GM19193 (cell line): ENCODE results near the gene SRGAP1.

Experiments used
- POLR2A ChIP-seq: IDR thresholded peaks from 4 replicates; pipeline ENCODE4 v1.6.1; 2011; ENCODE audit not compliant: insufficient read depth, insufficient read length; ENCODE audit errors: extremely low read depth

Gene SRGAP1

DNA sequence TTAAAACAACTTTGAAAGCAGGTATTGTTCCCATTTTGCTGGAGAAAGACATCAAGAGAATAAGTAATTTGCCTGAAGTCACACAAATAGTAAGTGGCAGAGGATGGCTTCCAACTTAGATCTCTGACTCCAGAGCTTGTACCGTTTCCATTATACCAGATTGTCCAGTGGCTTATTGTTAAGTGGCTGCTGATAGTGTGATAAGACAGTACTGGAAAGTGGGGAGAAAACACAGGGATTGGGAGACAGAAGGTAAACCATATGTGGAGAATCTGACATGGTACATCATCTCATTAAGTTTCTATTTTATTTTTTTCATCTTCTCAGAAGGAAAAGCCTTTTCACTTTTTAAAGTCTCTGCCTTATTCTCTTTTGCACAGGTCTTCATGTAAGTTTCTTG is 108.5 kb downstream of the SRGAP1 start:
- no peak for TF ChIP-seq POLR2A

DNA sequence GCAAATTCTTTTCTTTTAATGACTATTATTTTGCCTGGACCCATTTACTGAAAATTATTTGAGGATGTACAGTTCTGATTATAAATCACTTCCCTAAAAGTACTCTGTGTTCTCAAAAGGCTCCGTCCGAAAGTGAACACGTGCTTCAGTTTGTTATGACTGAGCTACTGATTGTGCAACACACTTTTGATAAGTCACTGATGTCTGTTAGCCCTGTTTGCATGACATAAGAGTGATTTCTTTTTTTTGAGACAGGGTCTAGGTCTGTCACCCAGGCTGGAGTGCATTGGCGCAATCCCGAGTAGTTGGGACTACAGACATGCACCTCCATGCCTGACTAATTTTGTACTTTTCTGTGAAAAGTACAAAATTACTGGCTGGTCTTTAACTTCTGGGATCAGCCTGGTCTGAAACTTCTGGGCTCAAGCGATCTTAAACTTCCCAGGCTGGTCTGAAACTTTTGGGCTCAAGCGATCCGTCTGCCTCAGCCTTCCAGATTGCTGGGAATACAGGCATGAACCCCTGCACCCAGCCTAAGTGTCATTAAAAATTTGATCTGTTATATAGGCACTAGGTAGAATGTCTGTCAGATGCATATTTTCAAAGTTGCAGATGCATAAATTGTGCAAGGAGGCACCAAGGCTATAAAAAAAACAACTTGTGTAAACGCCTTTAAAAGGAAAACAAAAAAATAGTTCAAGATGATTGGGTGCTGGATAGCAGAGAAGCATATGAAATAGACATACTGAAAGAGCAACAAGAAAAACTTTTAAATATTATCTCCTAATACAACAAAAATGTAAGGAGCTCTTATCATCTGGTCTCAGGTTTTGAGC is 111.5 kb downstream of the SRGAP1 start:
- TF ChIP-seq POLR2A, result no peak

DNA sequence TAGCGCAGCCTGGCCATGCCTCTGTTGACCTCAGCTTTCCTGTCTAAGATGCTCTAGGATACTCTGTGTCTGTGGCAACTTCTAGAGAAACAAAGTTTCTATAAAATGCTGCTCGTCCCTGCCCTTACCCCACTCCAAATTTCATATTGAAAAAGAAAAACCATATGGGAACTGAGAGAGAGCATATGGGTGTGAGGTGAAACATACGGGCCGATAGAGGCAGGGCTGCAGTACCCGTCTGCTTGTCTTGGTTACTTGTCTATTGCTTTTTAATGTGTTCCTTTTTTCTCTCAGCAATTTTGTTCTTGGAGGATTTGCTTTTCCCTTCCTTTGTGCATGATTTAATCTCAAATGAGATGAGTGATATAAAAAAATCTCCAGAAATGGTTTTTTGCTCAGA is 113.0 kb downstream of the SRGAP1 start:
- TF ChIP-seq POLR2A, result no peak

DNA sequence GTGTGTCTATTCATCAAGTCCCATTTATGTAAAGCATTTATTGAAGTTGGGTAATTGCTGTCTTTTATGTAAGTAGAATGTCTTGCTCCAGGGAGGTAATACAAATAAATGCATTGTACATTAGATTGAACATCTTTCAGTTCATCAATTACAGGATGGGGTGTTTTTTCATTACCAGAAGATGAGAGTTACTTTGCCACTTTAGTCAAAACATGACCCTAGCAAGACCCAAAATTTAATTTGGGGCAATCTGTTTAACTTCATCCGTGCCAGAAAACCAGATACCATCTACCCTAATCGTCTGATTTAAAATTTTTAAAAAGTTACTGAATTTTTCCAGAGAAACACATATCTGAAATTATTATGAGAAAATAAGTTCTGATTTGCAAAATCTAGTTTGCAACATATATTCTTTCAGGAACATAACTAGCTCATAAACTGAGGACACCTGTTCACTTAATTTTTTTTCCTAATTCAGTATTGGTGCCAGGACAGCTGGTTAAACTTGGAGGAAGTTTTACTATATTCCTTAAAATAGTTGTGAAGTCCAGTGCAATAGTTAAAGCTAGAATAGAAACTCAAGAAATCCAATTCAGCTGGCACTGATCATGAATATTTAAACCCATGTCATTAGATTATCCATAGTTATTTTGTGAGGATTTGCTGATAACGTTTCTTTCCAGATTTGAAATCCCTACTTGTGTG is 114.5 kb downstream of the SRGAP1 start:
- no peak for TF ChIP-seq POLR2A

DNA sequence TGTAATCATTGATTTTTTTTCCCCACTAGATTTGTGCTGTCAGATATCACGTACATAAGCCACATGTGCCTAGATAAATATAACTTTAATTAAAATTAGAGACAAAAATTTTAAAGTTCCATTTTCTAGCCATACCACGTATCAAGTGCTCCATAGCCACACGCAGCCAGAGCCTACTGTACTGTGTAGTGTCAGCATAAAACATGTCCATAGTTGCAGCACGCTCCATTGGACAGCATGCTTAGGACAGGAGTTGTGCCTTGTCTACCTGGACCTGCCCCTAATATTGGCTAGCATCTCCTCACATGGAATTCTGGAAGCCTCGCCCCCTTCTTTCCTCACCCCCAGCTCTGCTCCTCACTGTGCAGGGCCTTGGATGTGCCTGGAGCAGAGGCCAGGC is 116.5 kb downstream of the SRGAP1 start:
- TF ChIP-seq POLR2A, result no peak

DNA sequence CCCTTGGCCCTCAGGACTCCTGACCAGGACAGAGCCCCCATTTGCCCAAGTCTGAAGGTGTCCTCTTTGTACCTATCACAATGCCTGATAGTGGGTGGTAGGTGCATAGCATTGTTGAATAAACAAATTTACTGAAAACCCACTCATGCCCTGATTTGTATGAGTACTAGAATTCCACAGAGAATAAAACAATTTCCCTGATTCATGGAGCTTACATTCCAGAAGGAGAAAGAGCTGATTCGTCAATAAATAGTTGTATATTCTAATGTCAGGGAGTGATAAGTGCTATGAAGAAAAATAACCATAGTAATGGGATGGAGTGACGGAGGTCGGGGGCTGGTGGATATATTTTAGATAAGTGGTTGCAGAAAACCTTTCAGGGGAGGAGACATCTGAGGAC is 117.0 kb downstream of the SRGAP1 start:
- no peak for TF ChIP-seq POLR2A

DNA sequence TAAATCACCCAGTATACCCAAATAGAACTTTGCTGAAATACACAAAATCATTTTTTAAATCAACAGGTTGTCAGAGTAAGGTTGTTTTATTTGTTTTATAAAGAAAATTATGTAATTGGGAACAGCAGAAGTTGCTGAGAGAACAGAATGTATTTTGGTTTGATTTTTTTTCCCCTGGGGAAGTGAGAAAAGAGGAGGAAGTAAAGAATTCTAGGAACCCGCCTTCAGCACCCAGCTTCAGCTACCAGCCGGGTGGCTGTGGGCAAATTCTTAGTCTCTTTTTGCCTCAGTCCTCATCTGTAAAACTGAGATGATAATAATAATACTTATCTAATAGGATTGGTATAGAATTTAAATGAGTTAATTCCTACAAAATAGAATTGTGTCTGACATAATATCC is 119.4 kb downstream of the SRGAP1 start:
- no peak for TF ChIP-seq POLR2A

DNA sequence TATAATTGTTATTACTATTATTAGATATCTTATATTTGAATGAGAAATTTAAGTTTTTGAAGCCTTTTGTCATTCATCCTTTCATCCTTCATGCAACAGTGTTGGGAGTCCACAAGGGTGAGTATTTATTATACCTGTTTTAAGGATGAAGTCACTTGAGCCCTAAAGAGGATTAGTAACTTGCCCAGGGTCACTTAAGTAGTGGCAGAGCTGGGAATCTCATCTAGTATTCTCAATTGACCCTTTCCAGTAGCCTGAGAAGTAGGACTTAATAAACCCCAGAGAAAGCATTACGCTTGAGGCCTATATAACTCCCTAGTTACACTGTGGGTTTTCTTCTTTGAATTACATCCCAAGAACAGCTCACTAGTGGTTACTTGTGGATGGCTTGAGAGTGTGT is 119.8 kb downstream of the SRGAP1 start:
- TF ChIP-seq POLR2A, result no peak

DNA sequence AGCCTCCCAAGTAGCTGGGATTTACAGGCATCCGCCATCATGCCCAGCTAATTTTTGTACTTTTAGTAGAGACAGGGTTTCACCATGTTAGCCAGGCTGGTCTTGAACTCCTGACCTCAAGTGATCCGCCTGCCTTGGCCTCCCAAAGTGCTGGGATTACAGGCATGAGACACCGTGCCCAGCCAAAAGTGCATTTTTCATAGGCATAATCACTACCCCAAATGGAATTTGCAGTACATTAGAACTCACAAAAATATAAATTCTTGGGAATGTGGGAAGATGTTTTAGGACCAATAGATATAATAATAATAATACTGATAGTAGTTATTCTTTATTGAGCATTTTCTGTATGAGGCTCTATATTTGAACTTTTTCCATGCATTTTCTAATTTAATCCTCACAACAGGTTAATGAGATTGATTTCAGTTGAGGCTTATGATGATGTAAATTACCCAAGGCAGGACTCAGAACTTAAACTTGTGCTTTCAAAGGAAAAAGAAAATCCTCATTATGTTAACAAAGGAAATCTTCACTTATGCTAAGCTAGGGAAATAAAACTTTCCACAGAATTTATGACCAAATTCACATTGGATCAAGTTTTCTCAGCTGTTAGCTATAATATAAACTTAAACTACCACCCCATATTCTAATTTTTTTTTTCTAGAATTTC is 121.6 kb downstream of the SRGAP1 start:
- TF ChIP-seq POLR2A, result no peak

DNA sequence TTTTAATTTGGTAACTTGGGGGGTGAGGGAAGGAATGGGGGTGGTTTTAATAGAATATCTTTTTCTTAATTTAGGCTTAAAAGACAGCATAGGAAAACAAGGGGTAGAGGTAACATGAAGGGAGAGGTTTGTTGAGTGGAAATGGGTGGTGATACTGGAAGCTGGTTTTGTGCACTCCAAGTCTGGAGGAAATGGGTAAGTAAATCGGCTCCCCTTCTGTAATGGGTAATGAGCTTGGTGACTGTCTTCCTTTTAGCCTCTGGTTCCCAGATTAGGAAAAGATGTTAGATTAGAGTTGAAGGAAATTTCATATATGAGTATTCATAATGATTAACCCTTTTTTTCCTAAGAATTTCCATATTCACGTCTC is 122.1 kb downstream of the SRGAP1 start:
- TF ChIP-seq POLR2A, result no peak

DNA sequence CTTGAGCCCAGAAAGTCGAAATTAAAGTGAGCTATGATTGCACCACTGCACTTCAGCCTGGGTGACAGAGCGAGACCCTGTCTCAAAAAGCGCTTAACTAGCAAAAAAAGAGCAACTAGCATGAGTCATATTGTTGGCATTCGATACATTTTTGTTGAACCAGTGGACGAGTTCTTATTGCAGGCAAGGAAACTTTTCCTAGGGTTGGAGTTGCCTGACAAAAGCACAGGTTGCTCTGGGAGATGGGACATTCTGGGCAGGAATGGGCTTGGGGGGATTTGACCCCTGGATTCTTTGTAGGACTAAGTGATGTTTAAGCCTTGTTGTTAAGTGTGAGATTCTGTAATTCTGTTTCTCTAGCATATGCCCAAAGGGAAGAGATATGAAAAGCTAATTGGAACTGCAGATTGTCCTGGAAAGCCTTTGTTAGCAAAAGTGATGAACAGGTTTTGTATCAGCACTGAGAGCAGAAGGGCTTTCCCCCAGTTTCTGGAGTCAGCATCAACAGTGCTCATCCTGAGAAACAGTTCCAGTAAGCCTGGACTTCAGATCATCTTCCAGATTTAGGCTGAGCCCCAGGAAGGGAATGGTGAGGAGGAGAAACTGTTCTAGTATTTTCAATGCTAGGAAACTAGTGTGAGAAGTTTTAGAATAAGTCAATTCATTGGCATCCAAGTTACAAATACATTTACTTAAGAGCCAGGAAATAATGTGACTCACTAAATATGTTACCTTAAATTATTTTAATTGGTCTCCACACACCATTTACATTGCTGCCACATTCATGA is 123.1 kb downstream of the SRGAP1 start:
- TF ChIP-seq POLR2A, result no peak

DNA sequence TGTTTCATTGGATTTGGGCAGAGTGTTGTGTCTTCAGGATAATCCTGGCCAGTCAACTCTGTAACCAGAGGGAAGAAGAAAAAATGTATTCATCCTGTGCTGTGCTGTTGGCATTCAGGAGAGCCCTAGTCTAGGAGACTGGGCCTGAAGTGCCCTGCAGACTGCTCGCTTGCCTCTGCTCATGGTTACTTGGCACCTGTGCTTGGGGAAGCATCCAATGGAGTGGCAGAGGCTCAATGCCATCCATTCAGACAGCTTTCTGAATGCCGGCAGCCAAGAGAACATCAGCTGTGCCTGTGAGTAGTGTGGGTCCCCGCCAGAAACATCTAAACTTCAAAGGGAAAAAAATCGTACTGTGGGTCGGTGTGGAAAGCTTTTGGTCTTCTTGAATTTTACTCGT is 124.2 kb downstream of the SRGAP1 start:
- no peak for TF ChIP-seq POLR2A

DNA sequence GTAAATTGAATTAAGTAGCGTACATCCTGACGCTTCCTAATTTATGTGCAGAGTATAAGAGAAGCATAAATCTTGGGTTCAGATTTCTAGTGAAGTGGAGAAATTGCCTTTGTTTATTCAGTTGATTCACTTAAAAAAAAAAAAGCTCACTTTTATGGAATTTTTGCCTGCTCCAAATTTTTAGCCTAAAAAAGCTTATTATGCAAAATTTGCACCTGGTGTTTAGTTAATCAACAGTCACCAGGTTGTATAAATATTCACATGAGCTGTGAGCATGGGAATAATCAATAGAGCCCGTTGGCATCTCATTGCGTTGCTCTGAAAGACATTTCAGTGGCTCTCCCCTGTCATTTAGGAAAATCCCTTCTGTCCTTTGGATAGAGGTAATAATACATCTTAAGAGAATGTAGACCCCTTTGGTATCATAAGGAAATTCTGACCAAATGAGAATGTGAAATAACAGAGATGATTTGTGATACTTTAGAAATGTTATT is 132.4 kb downstream of the SRGAP1 start:
- no peak for TF ChIP-seq POLR2A

DNA sequence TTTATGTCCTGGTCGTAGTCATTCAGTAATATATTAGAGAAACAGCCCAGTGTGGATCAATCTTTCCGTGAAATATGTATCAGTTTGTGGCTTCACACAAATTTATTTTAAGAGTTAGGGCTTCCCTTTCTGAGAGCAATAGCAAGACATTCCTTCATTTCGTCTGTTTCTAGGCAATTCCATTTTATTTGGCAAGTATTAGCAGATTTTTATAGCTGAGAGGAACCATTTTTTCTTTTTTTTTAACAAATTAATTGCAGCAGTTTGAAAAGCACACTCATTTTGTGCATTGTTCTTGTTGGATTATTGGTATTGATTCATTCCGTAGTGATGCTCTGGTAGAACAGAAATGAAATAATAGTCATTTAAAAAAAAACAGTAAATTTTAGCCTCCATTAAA is 132.9 kb downstream of the SRGAP1 start:
- no peak for TF ChIP-seq POLR2A

DNA sequence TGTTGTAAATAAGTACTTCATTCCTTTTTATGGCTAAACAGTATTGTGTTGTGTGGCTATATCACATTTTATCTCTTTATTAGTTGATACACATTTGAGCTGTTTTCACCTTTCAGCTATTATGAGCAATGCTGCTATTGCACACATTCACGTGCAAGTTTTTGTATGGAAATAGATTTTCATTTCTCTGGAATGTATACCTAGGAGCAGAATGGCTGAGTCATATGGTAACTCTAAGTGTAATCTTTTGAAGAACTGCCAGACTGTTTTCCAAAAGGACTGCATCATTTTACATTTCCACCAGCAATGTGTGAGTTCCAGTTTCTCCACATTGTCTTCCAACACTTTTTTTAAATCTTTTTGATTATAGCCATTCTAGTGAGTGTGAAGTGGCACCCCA is 134.0 kb downstream of the SRGAP1 start:
- TF ChIP-seq POLR2A, result no peak
